Suprapubic skin (tissue), 4 donors: ENCODE results near the gene AP4E1. TPM values are rescaled to one million over a fixed set of nuclear protein-coding genes. Genes with fewer than 3 reads are reported as not detected.
"Not testable (repeated sequence)": the region's sequence is repeated elsewhere in the genome, so short reads cannot be mapped to it uniquely, and the experiment has no call there.

Experiments
- DNase-seq, 2 donors: peaks; one replicate each; pipeline ENCODE4 v3.0.0-alpha.2; 2019; ENCODE audit warnings: low spot score in 2 of 2
- H3K27ac ChIP-seq: fragments of 200-600 bp; sonication (generic); one replicate; pipeline ENCODE4 v1.5.1; 2019
- H3K27me3 ChIP-seq: fragments of 200-600 bp; sonication (generic); one replicate; pipeline ENCODE4 v1.5.1; 2019
- H3K36me3 ChIP-seq: fragments of 200-600 bp; sonication (generic); one replicate; pipeline ENCODE4 v1.5.1; 2019
- H3K4me1 ChIP-seq: fragments of 200-600 bp; sonication (generic); one replicate; pipeline ENCODE4 v1.5.1; 2019
- H3K4me3 ChIP-seq: fragments of 200-600 bp; sonication (generic); one replicate; pipeline ENCODE4 v1.5.1; 2019; ENCODE audit warnings: mild to moderate bottlenecking
- H3K9me3 ChIP-seq: fragments of 200-600 bp; sonication (generic); one replicate; pipeline ENCODE4 v1.5.1; 2019
- EP300 ChIP-seq: sonication (generic); formaldehyde crosslinking; IDR thresholded peaks from one replicate; pipeline ENCODE4 v1.6.1; 2017; ENCODE audit warnings: antibody characterized with exemption
- POLR2A ChIP-seq, 2 donors: fragments of 450-650 bp; IDR thresholded peaks; one replicate each; pipeline ENCODE4 v1.6.1; 2017; ENCODE audit warnings: antibody characterized with exemption in 2 of 2, mild to moderate bottlenecking in 2 of 2, moderate library complexity in 2 of 2
- POLR2AphosphoS5 ChIP-seq, 3 donors: sonication (generic); formaldehyde crosslinking; IDR thresholded peaks; one replicate each; pipeline ENCODE4 v1.6.1; 2017; ENCODE audit warnings: antibody characterized with exemption in 3 of 3
- WGBS: methylation state at CpG from one replicate; pipeline ENCODE4 v1.1.5; 2018; 5-methylcytosine and 5-hydroxymethylcytosine counted together
- total RNA-seq, 4 donors: library from RNA; depleted of rRNA; stranded (reverse); fragments of >200 nt; gene quantifications; one replicate each; pipeline ENCODE4 v1.1.0, GENCODE V29; 2016
- TF ChIP-seq, protein P1 (sequence below), 2 donors: fragments of 200-600 bp in 1 of 2; fragments of 450-650 bp in 1 of 2; sonication (generic) in 1 of 2; IDR thresholded peaks; one replicate each; pipeline ENCODE4 v1.5.1; 2016 to 2019; ENCODE audit warnings: antibody characterized with exemption in 2 of 2, mild to moderate bottlenecking in 1 of 2, moderate library complexity in 1 of 2

Gene AP4E1
- total RNA-seq, 4 donors from 2014 or later, result 12.7 to 18.7 (median 13.0) TPM

DNA sequence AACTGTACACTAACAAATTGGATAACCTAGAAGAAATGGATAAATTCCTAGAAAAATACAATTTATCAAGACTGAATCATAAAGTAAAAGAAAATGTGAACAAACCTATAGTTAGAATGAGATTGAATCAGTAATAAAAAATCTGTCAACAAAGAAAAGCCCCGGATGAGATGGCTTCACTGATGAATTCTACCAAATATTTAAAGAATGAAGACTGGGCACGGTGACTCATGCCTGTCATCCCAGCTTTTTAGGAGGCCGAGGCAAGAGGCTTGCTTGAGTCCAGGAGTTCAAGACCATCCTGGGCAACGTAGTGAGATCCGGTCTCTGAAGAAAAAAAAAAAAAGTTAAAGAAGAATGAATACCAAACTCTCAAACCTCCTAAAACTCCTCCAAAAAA, 17.7 kb upstream of the AP4E1 start:
- WGBS, result 93% methylated on average over 5 of the region's 5 CpGs
- DNase-seq, result no peak
- Histone ChIP-seq H3K27me3 (no peaks in the 10 kb centered on the region), H3K27ac (no peak overlapping the region), H3K4me1 (peaks cover 3% of the 10 kb centered on the region), H3K36me3 (no peaks in the 10 kb centered on the region), H3K9me3 (no peaks in the 10 kb centered on the region), H3K4me3 (no peak overlapping the region)
- TF ChIP-seq POLR2A (IDR thresholded peaks at IDR 0.05), result no peak

DNA sequence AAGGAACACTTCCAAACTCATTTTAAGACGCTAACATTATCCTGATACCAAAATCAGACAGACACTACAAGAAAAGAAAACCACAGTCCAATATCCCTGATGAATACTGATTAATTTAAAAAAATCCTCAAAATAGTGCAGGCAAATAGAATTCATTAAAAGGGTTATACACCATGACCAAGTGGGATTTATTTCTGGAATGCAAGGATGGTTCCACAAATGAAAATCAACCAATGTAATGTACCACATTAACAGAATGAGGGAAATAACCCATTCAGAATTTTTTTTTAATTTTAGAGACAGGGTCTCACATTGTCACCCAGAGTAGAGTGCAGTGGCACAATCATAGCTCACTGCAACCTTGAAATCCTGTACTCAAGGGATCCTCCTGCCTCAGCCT, 17.3 kb upstream of the AP4E1 start:
- H3K9me3 ChIP-seq, result no peaks in the 10 kb centered on the region
- TF ChIP-seq POLR2A (IDR thresholded peaks at IDR 0.05) (no peak), POLR2AphosphoS5 (IDR thresholded peaks at IDR 0.05) (no peak), EP300 (no peak)
- TF ChIP-seq, protein P1, sequence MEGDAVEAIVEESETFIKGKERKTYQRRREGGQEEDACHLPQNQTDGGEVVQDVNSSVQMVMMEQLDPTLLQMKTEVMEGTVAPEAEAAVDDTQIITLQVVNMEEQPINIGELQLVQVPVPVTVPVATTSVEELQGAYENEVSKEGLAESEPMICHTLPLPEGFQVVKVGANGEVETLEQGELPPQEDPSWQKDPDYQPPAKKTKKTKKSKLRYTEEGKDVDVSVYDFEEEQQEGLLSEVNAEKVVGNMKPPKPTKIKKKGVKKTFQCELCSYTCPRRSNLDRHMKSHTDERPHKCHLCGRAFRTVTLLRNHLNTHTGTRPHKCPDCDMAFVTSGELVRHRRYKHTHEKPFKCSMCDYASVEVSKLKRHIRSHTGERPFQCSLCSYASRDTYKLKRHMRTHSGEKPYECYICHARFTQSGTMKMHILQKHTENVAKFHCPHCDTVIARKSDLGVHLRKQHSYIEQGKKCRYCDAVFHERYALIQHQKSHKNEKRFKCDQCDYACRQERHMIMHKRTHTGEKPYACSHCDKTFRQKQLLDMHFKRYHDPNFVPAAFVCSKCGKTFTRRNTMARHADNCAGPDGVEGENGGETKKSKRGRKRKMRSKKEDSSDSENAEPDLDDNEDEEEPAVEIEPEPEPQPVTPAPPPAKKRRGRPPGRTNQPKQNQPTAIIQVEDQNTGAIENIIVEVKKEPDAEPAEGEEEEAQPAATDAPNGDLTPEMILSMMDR (IDR thresholded peaks at IDR 0.05), result no peak
- H3K27ac ChIP-seq, result no peak overlapping the region
- DNase-seq, result no peak
- no peak overlapping the region for H3K4me3 ChIP-seq
- H3K36me3 ChIP-seq, result no peaks in the 10 kb centered on the region
- no peaks in the 10 kb centered on the region for H3K4me1 ChIP-seq
- H3K27me3 ChIP-seq, result no peaks in the 10 kb centered on the region
- WGBS, result 97% methylated on average over 1 of the region's 1 CpG

DNA sequence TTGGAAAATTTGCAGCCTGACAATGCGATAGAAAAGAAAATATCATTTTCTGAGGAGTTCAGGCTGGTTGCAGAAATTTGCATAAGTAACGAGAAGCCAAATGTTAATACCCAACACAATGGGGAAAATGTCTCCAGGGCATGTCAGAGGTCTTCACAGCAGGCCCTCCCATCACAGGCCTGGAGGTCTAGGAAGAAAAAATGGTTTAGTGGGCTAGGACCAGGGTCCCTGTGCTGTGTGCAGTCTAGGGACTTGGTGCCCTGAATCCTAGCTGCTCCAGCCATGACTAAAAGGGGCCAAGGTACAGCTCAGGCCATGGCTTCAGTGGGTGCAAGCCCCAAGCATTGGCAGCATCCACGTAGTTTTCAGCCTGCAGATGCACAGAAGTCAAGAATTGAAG, 14.5 kb upstream of the AP4E1 start:
- H3K27ac ChIP-seq, result no peak overlapping the region
- 79% methylated on average over 3 of the region's 3 CpGs for WGBS
- TF ChIP-seq EP300 (no peak), POLR2A (IDR thresholded peaks at IDR 0.05) (no peak), POLR2AphosphoS5 (IDR thresholded peaks at IDR 0.05) (no peak)
- TF ChIP-seq, protein P1 (IDR thresholded peaks at IDR 0.05), result no peak

DNA sequence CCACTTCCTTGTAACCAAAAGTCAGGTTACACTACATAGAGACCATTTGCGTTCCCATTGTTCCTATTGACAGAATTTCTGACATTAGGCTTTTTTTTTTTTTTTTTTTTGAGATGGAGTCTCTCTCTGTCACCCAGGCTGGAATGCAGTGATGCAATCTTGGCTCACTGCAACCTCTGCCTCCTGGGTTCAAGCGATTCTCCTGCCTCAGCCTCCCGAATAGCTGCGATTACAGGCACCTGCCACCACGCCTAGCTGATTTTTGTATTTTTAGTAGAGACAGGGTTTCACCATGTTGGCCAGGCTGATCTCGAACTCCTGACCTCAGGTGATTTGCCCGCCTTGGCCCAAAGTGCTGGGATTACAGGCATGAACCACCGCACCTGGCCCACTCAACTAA, 7.1 kb upstream of the AP4E1 start:
- H3K36me3 ChIP-seq, H3K4me1 ChIP-seq, H3K9me3 ChIP-seq, H3K27ac ChIP-seq, H3K4me3 ChIP-seq, H3K27me3 ChIP-seq, DNase-seq: not testable (repeated sequence)
- WGBS, result 90% methylated on average over 8 of the region's 8 CpGs

More for the DNA sequence above, 14.5 kb upstream of the AP4E1 start:
- H3K36me3 ChIP-seq, result no peaks in the 10 kb centered on the region
- no peak overlapping the region for H3K4me3 ChIP-seq
- no peaks in the 10 kb centered on the region for H3K9me3 ChIP-seq
- no peak for DNase-seq
- no peaks in the 10 kb centered on the region for H3K4me1 ChIP-seq
- no peaks in the 10 kb centered on the region for H3K27me3 ChIP-seq

DNA sequence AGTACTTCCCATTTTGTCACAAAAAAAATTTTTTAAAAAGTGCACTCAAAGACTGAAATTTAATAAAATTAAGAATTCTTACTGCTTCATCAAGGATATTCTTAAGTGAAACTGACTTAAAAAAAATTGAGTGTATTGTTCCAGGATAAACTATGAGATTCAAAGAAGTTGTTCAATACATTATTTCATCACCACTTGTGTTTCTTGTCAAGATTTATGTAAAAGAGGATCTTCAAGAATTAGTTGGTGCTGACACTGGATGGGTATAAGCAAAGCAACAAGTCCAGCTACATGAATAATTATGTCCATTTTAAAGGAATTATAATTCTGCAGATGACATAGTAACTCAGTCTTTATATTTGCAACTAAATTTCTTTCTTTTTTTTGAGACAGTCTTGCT, 4.3 kb upstream of the AP4E1 start:
- no peak for DNase-seq
- H3K9me3 ChIP-seq, result no peaks in the 10 kb centered on the region
- no peaks in the 10 kb centered on the region for H3K36me3 ChIP-seq
- no peak overlapping the region for H3K27ac ChIP-seq
- no peak overlapping the region for H3K4me3 ChIP-seq
- H3K4me1 ChIP-seq, result peaks cover 9% of the 10 kb centered on the region
- no peaks in the 10 kb centered on the region for H3K27me3 ChIP-seq
- TF ChIP-seq POLR2A (IDR thresholded peaks at IDR 0.05) (no peak), EP300 (no peak), POLR2AphosphoS5 (IDR thresholded peaks at IDR 0.05) (no peak)
- TF ChIP-seq, protein P1 (IDR thresholded peaks at IDR 0.05), result no peak

DNA sequence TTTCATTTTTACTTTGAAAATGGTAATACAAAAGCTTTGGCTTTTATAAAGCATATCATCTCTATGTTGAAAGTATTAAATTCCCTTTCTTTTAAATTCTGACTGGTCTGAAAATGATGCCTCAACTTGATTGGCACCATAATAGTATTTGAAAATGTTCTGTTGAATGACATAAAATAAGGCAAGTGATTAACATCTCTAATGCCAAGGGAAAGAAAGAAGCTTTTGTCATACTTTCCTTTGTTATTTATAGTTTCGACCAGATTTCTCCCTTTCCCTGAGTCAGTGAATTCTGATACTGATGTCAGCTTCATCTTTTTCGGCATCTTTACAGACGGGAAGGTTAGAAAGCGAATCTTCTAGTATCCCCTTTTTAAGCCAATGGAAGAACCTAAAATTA, 3.4 kb upstream of the AP4E1 start:
- H3K4me1 ChIP-seq, result peaks cover 18% of the 10 kb centered on the region
- H3K27ac ChIP-seq, result no peak overlapping the region
- DNase-seq, result no peak
- H3K27me3 ChIP-seq, result no peaks in the 10 kb centered on the region
- no peaks in the 10 kb centered on the region for H3K9me3 ChIP-seq
- 94% methylated on average over 4 of the region's 4 CpGs for WGBS
- H3K36me3 ChIP-seq, result no peaks in the 10 kb centered on the region
- H3K4me3 ChIP-seq, result no peak overlapping the region
- TF ChIP-seq, protein P1 (IDR thresholded peaks at IDR 0.05), result no peak
- TF ChIP-seq POLR2AphosphoS5 (IDR thresholded peaks at IDR 0.05) (no peak), POLR2A (IDR thresholded peaks at IDR 0.05) (no peak), EP300 (no peak)
